Stimulated activated CD4-positive, alpha-beta T cell treated with anti-CD3 and anti-CD28 coated beads, Interleukin-1b, Interleukin-23, amount 100 ng/mL, for 48 hours (primary cell): ENCODE measurements around the gene SGPL1.
"Not testable (repeated sequence)": the region's sequence is repeated elsewhere in the genome, so short reads cannot be mapped to it uniquely, and the experiment has no call there.

Experiments used
- DNase-seq: peaks from one replicate; pipeline ENCODE4 v3.0.0-alpha.2; 2020

The SGPL1 gene, protein sequence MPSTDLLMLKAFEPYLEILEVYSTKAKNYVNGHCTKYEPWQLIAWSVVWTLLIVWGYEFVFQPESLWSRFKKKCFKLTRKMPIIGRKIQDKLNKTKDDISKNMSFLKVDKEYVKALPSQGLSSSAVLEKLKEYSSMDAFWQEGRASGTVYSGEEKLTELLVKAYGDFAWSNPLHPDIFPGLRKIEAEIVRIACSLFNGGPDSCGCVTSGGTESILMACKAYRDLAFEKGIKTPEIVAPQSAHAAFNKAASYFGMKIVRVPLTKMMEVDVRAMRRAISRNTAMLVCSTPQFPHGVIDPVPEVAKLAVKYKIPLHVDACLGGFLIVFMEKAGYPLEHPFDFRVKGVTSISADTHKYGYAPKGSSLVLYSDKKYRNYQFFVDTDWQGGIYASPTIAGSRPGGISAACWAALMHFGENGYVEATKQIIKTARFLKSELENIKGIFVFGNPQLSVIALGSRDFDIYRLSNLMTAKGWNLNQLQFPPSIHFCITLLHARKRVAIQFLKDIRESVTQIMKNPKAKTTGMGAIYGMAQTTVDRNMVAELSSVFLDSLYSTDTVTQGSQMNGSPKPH

DNA sequence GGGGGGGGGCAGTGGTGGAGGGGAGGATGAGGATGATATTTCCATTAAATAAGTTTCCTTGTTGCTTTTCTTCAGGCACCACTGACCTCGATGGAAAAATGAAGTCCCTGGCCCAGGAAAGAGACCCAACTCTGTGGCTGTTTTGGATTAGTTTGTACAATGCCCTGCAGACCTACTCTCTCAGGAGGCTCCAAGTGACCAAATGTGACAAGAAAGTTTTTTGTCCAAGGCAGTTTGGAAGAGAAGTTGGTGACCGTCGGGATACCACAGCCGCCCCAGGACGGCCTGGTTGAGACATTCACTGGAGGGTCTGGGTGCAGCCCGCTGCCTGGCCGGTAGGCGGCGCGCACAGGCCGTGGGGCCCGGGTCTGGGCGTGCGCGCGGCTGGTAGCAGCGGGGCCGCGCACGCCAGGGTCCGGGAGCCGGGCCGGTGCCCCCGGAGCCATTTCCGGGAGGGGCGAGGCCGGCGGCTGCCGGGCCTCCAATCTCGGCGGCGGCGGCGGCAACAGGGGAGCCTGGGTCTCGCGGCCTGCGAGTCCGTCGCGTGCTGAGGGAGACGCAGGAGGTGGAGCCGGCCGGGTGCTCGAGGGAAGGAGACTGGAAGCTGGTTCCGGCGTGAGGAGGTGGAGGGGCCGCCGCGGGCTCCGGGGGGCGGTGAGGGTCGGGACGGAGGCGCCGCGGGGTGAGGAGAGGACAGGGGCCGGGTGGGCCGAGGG lies at the start of gene SGPL1:
SGPL1 (plus strand) TSS at position 445 of the 716 bp plus-strand sequence. CDS start 906 bp downstream, outside the sequence.
- DNase-seq, result peak; percentile 82

DNA sequence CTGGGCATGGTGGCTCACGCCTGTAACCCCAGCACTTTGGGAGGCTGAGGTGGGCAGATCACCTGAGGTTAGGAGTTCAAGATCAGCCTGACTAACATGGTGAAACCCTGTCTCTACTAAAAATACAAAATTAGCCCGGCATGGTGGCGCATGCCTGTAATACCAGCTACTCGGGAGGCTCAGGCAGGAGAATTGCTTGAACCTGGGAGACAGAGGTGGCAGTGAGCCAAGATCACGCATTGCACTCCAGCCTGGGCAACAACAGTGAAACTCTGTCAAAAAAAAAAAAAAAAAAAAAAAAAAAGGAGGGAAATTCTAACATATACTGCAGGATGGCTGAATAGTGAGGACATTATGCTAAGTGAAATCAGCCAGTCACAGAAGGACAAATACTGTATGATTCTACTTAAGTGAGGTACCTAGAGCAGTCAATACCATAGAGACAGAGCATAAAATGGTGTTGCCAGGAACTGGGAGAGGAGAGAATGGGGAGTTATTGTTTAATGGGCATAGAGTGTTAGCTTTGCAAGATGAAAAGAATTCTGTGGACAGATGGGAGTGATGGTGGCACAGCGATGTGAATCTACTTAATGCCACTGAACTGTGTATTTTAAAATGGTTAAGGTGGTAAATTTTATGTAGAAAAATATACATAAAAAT lies 47.6 kb upstream of the SGPL1 start:
- DNase-seq, result not testable (repeated sequence)

DNA sequence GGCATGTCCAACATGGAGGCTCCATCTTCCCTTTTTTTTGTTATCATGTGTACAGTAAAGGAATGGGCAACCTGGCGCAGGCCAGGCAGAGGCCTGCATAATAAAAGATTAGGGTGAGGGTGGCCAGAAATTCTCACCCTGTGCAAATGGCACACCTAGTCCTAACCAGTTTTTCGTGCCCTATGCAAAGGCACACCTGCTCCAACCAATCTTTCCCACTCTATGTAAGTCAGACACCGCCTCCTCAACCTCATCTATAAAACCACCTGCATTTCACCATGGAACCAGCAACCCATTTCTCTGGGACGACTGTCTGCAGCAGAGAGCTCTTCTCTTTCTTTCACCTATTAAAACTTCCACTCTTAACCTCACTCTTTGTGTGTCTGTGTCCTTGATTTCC lies 46.6 kb upstream of the SGPL1 start:
- DNase-seq, result no peak

DNA sequence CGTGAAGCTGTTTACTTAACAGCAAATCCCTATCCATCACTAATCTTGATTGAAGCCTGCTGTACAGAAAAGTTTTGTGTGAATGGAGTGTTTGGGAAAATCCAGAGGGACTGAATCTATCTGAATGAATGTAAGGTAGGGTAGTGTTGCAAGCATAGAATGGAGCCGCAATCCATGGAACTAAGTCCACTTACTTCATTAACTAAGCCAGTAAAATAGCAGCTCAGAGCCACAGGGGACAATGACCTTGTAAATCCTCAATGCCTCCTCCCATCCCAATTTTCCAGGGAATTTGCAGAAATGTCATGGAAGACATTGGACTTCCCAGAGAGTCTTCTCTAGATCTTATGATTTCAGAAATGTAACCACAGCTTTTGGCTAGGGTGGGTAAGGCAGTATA lies 45.7 kb upstream of the SGPL1 start:
- no peak for DNase-seq

GRCh38 chr10:70770516-70770915 lies 45.2 kb upstream of the SGPL1 start:
- DNase-seq, result not testable (repeated sequence)

DNA sequence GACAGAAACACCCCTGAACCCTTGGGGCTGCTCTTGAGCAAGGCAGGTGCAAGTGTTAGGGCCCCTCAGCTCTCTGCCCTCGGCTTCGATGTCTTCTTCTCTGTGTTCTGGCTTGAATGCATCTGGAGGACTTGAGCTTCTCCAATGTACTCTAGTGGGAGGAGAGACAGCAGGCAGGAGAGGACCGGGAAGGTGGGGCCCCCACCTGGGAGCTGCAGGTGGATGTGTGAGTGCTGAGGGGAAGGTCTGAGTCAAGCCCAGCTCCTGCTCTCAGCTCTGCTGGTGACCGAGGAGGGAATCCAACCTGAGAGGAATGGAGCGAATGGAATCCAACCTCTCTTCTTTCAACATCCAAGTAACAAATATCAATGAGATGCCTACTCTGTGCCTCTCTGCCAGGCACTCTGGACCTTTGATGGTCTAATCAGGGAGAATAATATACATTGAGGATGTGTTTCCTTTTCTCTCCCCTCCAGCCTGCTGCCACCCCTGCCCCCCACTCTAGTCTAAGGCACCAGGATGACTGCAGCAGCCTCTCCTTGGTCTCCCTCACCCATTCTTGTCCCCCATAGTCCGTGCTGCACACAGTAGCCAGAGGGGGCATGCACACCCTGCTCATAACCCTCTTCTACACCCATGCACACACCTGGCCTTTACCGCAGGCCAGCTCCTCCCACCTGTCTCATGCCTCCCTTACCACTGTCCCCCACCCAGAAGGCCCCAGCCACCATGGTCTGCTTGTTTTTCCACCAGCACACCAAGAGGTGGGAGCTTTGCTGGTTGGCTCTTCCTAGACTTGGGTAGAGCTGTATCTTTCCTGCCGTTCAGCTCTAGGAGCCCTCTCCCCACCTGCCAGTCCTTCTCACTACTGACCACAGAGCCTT lies 44.2 kb upstream of the SGPL1 start:
- DNase-seq, result no peak

DNA sequence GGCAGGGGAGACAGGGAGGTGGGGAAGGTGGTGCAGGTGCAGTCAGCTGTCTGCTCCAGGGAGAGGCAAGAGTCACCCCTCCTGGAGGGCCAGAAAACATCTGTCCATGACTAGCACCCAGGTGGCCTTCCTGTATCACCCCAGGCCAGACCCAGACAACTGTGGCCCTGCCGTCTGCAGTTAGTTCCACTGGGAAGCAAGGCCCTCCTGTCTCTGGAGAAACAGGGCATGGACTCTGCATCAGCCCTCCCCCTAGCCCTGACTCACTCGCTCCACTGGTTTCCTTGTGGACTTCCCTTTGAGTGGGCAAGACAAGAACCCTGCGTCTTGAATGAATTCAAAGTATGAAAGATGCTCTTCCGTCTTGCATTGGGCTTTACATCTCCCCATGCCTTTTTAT lies 43.1 kb upstream of the SGPL1 start:
- no peak for DNase-seq

DNA sequence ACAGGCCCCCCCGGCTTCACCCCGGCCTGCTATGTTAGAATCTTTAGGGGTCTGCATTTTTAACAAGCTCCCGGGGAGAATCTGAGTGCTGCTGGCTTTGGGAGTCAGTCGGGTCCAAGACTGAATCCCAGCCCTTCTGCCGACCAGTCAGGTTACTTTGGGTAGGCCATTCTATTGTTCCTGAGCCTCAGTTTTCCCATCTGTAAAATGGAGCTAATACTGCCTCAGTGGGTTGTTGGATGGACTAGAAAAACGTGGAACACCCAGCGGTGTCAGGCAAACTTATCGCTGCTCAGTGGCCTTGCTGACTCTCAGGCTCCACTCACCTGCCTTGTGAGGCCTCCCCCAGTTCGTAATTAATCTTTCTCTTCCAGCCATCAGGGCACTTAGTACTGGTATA lies 42.3 kb upstream of the SGPL1 start:
- no peak for DNase-seq

DNA sequence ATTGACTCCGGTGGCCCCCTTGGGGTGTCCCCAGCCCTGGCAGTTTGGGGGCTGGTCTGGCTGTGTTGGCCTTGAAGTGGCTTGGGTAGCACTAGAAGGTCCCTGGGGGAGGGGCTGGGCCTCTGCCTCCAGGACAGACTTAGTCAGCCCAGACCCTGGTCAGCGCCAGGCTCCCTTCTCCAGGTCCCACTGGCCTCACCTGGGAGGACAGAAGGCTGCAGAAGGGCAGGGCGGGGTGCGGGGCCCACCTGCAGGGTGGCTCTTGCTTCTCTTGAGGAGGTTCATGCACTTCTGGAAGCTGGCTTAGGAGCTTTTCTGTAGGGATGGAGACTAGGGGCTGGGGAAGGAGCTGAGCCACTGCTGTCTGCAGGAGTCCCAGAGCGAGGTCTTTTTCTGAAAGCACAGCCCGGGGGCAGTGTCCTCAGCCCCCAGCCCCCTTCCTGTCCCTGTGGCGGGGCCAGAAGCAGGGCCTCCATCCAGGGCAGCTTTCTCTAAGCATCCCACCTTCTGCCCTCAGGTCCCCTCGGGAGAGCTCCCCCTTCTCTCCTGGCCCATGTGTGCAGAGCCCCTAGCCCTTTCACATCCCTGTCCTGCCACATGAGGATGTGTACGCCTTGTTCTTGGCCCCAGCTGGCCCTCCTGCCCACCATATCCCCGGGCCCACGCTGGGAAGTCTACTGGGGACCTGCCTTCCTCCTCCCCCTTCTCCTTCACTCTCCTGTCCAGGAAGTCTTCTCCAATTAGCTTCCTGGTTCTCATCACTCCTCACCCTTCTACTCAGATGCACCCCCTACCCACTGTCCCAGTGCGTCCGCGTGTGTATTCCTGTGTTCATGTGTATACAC lies 41.6 kb upstream of the SGPL1 start:
- DNase-seq, result no peak

GRCh38 chr10:70774810-70775678 lies 40.7 kb upstream of the SGPL1 start:
- no peak for DNase-seq

- DNase-seq, result no peak
Observed at GRCh38 chr10:70775679-70776454, 39.9 kb upstream of the SGPL1 start.

GRCh38 chr10:70776455-70777005 lies 39.2 kb upstream of the SGPL1 start:
- DNase-seq, result no peak

GRCh38 chr10:70777063-70777875 lies 38.5 kb upstream of the SGPL1 start:
- no peak for DNase-seq

- no peak for DNase-seq
Observed at GRCh38 chr10:70778267-70778924, 37.4 kb upstream of the SGPL1 start.

GRCh38 chr10:70779088-70779487 lies 36.7 kb upstream of the SGPL1 start:
- DNase-seq, result no peak

- no peak for DNase-seq
Observed at GRCh38 chr10:70779511-70780369, 36.0 kb upstream of the SGPL1 start.

GRCh38 chr10:70780370-70780760 lies 35.4 kb upstream of the SGPL1 start:
- DNase-seq, result no peak
